Brain pericyte (primary cell): ENCODE measurements around the gene CLMP.
A peak's percentile ranks its signal among the peaks of the same experiment; 100 is the strongest.

Experiments
- DNase-seq: peaks from one replicate; pipeline ENCODE4 v3.0.0-alpha.2; 2012; ENCODE audit warnings: low read depth, low spot score

The CLMP gene

GRCh38 chr11:123057661-123058305 is 137.3 kb downstream of the CLMP start:
- no peak for DNase-seq

- DNase-seq = no peak
These were observed 138.1 kb downstream of the CLMP start for GRCh38 chr11:123056835-123057491.

GRCh38 chr11:123055191-123055901 is 139.7 kb downstream of the CLMP start:
- DNase-seq = no peak

- peak; percentile 43 for DNase-seq
These were observed 140.6 kb downstream of the CLMP start for GRCh38 chr11:123054301-123055065.

GRCh38 chr11:123052901-123053721 is 141.9 kb downstream of the CLMP start:
- no peak for DNase-seq

GRCh38 chr11:123051634-123052033 is 143.4 kb downstream of the CLMP start:
- no peak for DNase-seq

- DNase-seq = no peak
These were observed 143.9 kb downstream of the CLMP start for GRCh38 chr11:123051146-123051545.

GRCh38 chr11:123047947-123048293 is 147.1 kb downstream of the CLMP start:
- DNase-seq = no peak

- no peak for DNase-seq
These were observed 147.6 kb downstream of the CLMP start for GRCh38 chr11:123047266-123047946.

GRCh38 chr11:123046473-123047259 is 148.4 kb downstream of the CLMP start:
- no peak for DNase-seq

GRCh38 chr11:123045101-123045500 is 149.9 kb downstream of the CLMP start:
- DNase-seq = no peak

GRCh38 chr11:123041185-123041584 is 153.9 kb downstream of the CLMP start:
- no peak for DNase-seq

GRCh38 chr11:123040111-123040432 is 155.0 kb downstream of the CLMP start:
- DNase-seq = no peak

- DNase-seq = no peak
These were observed 159.2 kb downstream of the CLMP start for GRCh38 chr11:123035831-123036230.

GRCh38 chr11:123034597-123034996 is 160.5 kb downstream of the CLMP start:
- DNase-seq = no peak

GRCh38 chr11:123033895-123034294 is 161.2 kb downstream of the CLMP start:
- no peak for DNase-seq

- no peak for DNase-seq
These were observed 164.5 kb downstream of the CLMP start for GRCh38 chr11:123030517-123030916.

GRCh38 chr11:123020968-123021367 is 174.1 kb downstream of the CLMP start:
- DNase-seq = no peak
